BE2C (cell line): ENCODE measurements around the gene DNM1.
"Not testable (repeated sequence)": the region's sequence is repeated elsewhere in the genome, so short reads cannot be mapped to it uniquely, and the experiment has no call there.

Experiments used
- DNase-seq: peaks from one replicate; pipeline ENCODE4 v3.0.0-alpha.2; 2020
- H3K27me3 ChIP-seq: fragments of 250-450 bp; sonication (Bioruptor Pico); 2 replicates; pipeline ENCODE4 v1.5.1; 2020; ENCODE audit warnings: mild to moderate bottlenecking
- H3K36me3 ChIP-seq: fragments of 250-450 bp; sonication (Bioruptor Pico); 2 replicates; pipeline ENCODE4 v1.5.1; 2020; ENCODE audit warnings: mild to moderate bottlenecking
- H3K4me1 ChIP-seq: fragments of 250-450 bp; sonication (Bioruptor Pico); 2 replicates; pipeline ENCODE4 v1.5.1; 2020
- H3K4me3 ChIP-seq: 2 replicates; pipeline ENCODE4 v1.5.1; 2011; ENCODE audit warnings: low read depth, low read length
- H3K9me3 ChIP-seq: fragments of 250-450 bp; sonication (Bioruptor Pico); 2 replicates; pipeline ENCODE4 v1.5.1; 2020
- TF ChIP-seq, protein P1 (sequence below): IDR thresholded peaks from 2 replicates; pipeline ENCODE4 v1.5.1; 2012; ENCODE audit warnings: mild to moderate bottlenecking, low read depth, low read length

Gene DNM1

DNA sequence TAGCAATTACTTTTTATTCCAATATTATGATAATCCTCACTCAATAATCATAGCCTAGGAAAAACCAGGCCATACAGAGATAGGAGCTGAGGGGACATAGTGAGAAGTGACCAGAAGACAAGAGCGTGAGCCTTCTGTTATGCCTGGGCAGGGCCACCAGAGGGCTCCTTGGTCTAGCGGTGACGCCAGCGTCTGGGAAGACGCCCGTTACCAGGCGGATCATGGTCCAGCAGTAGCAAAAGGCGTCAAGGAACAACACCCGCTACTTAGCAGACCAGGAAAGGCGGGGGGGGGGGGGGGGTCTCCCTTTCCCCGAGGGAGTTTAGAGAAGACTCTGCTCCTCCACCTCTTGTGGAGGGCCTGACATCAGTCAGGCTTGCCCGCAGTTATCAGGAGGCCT, 21.7 kb upstream of the DNM1 start:
- H3K4me3 ChIP-seq, H3K4me1 ChIP-seq, H3K27me3 ChIP-seq, H3K9me3 ChIP-seq: not testable (repeated sequence)
- H3K36me3 ChIP-seq = peaks cover 59% of the 10 kb centered on the region
- DNase-seq = peak; percentile 71
- TF ChIP-seq, protein P1, sequence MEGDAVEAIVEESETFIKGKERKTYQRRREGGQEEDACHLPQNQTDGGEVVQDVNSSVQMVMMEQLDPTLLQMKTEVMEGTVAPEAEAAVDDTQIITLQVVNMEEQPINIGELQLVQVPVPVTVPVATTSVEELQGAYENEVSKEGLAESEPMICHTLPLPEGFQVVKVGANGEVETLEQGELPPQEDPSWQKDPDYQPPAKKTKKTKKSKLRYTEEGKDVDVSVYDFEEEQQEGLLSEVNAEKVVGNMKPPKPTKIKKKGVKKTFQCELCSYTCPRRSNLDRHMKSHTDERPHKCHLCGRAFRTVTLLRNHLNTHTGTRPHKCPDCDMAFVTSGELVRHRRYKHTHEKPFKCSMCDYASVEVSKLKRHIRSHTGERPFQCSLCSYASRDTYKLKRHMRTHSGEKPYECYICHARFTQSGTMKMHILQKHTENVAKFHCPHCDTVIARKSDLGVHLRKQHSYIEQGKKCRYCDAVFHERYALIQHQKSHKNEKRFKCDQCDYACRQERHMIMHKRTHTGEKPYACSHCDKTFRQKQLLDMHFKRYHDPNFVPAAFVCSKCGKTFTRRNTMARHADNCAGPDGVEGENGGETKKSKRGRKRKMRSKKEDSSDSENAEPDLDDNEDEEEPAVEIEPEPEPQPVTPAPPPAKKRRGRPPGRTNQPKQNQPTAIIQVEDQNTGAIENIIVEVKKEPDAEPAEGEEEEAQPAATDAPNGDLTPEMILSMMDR = peak; percentile 51

DNA sequence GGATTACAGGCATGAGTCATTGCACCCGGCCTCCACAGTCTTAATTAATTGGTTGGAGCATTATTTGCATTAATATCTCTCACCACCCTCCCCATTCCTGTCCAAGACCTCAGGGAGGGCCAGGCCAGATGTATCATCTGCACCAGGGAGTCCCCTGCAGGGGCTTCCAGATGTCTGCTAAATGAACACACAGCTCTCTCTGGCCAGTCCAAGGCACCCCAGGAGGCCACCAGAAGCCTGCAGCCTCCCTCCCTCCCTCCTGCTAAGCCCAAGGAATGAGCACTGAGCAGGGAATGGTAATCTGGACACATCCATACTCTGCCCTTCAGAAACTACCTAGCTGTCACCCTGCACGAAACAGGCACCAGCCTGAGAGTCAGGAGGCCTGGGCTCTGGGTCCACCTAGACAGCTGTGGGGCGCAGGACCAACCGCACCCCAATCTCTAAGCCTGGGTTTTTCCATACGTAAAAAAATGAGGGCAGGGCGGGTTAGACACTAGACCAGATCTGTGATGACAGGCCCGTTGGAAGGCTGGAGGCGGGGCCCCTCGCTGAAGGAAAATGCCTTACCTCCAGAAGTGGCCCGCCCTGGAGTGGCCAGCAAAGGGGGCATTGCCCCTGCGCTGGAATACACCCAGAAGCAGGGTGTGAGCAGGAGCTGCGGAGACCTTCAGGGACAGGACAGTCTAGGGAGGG, 20.1 kb upstream of the DNM1 start:
- H3K9me3 ChIP-seq = no peaks in the 10 kb centered on the region
- H3K36me3 ChIP-seq = peaks cover 52% of the 10 kb centered on the region
- TF ChIP-seq, protein P1 = no peak
- no peaks in the 10 kb centered on the region; the same call in none of the 2 replicates for H3K4me1 ChIP-seq
- H3K27me3 ChIP-seq = no peaks in the 10 kb centered on the region
- no peak overlapping the region for H3K4me3 ChIP-seq
- no peak for DNase-seq

DNA sequence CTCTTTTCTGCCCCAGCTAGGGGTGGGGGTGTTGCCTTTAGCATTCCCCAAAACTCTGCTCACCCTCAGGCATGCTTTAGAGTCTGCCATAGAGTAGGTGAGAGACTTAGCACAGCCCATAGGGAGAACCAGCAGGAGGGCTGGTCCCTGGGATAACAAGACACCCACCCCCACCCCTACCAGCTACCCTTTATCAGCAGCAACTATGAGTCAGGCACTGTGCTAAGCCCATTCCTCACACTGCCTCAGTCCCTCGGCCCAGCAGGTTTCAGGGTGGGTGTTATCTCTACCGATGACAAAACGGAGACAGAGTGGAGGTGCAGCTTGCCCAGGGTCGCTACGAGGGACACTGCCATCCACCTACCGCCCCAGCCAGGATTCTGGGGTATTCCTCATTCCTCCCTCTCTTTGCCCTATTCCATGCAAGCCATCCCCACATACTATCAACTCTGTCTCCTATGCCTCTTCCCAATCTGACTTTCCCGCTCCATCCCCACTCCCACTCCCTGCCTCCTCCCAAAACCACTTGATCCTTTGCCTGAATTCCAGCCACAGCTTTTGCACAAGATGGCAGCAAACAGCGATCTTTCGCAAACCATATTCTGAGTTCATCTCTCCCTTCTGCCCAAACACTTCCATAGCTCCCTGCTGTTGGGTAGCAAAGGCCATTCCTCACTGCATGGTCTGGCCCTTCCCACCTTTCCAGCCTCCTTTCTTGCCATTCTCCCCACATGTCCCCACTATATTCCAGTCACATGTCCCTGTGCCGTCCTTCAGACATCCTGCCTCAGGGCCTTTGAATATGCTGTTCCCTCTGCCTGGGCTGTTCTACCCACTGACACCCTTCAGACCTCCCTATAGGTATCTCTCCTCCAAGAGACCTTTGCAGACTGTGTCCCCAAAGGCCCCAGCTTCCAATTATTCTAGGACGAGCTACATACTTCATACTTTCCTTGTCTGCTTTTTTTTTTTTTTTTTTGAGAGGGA, 16.9 kb upstream of the DNM1 start:
- Histone ChIP-seq H3K4me1 (no peaks in the 10 kb centered on the region; the same call in 1 of the 2 replicates), H3K36me3 (peaks cover 43% of the 10 kb centered on the region), H3K4me3 (no peak overlapping the region), H3K9me3 (no peaks in the 10 kb centered on the region), H3K27me3 (no peaks in the 10 kb centered on the region)
- DNase-seq = no peak
- TF ChIP-seq, protein P1 = no peak

DNA sequence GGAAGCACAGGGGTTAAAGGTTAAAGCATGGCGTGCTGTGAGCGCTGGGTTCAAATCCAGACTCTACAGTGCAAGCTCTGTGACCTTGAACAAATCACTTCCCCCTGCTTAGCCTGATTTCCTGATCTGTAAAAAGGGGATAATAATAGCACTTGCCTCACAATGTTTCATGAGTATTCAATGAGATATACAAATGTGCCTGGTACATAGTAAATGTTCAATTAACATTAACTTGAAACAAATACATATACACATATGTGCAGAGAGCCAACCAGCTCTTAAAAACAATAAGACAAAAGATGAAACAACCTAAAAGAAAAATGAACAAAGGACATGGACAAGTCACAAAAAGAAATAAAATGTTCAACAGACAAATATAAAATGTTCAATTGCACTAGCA, 15.8 kb upstream of the DNM1 start:
- no peak for DNase-seq
- TF ChIP-seq, protein P1 = no peak
- H3K36me3 ChIP-seq = peaks cover 43% of the 10 kb centered on the region
- H3K9me3 ChIP-seq = no peaks in the 10 kb centered on the region
- no peaks in the 10 kb centered on the region for H3K27me3 ChIP-seq
- H3K4me3 ChIP-seq = no peak overlapping the region
- H3K4me1 ChIP-seq = no peaks in the 10 kb centered on the region; the same call in 1 of the 2 replicates

DNA sequence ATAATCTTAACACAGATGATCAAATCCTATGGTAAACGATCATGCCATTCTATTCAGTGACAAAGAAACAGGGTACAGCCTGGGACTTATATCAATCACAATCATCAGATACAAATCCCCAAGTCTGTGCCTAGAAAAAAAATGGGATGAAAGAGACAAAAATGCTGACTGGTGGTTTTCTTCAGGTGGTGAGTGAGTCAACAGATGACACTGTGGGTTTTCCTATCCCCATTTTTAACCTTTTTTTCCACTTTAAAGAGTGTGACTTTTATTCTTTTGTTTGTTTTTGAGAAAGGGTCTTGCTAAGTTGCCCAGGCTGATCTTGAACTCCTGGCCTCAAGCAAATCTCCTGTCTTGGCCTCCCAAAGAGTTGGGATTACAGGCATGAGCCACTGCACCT, 15.0 kb upstream of the DNM1 start:
- TF ChIP-seq, protein P1 = no peak
- no peak for DNase-seq

DNA sequence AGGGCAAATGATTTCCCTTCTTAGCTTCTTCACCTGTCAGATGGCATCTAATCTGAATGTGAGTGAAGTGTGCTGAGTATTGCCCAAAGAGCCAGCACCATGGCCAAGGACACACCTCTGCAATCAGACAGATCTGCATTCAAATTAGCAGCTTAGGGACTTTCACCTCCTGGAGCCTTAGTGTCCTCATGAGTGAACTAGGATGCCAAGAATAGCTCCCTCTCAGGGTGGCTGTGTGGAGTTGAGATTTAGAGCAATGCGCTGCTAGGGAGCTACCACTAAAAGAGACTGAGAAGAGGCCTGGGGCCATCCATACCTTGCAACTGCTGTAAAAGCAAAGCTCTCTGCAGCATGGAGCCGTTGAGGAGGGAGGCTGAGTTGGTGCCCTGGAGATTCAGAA, 13.2 kb upstream of the DNM1 start:
- TF ChIP-seq, protein P1 = no peak
- H3K4me3 ChIP-seq = peak overlapping the region; percentile 89
- no peaks in the 10 kb centered on the region for H3K9me3 ChIP-seq
- no peaks in the 10 kb centered on the region for H3K27me3 ChIP-seq
- DNase-seq = no peak
- peaks cover 28% of the 10 kb centered on the region for H3K36me3 ChIP-seq
- H3K4me1 ChIP-seq = no peaks in the 10 kb centered on the region

More for the DNA sequence above, 15.0 kb upstream of the DNM1 start:
- Histone ChIP-seq H3K4me3 (no peak overlapping the region), H3K27me3 (no peaks in the 10 kb centered on the region), H3K36me3 (peaks cover 41% of the 10 kb centered on the region), H3K4me1 (no peaks in the 10 kb centered on the region), H3K9me3 (no peaks in the 10 kb centered on the region)
